GM21423 (cell line): ENCODE measurements around the gene NPLOC4.

Source experiments
- ATAC-seq: cut with Tn5 transposase; IDR thresholded peaks from one replicate; pipeline ENCODE4 v1.9.1; 2021; ENCODE audit warnings: mild to moderate bottlenecking, moderate library complexity; ENCODE audit not compliant: unreplicated experiment

NPLOC4 gene

DNA sequence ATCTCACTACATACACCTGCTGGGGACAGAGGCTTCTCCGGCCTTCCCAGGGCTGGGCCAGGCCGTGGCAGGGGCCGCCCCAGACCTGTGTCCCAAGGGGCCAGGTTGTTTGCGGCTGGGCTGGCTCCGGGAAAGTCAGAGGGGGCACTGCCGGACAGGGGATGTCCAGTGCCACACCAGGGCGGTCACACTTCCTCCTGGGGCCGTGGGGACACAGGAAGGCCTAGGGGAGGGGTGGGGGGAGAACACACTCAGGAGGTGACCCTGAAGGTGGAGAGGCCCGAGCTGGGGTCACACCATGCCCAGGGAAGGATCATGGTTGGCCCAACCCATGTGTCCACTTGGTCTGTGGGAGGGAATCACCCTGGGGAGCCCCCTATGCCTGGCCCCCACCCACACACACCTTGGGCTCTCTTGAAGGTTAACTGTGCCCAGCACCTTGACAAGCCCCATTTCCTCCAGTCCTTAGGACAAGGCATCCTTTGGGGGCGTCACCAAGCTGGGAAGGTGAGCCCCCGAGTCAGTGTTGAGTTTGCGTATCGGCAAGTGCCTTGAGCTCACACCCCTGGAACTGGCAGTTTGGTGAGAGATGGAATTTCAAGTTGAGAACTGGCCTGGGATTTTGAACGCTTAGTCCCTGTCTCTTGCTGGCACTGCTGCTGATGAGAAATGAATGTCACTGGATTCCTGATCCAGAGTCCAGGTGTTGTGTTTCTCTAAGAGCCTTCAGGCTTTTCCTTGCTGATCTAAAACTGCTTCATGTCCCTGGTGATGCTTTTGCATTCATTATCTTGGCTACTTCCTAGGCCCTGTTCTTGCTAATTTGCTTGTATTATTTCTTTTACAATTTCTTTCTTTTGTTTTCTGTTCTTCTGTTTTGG lies 116.7 kb downstream of the NPLOC4 start:
- ATAC-seq: no peak

DNA sequence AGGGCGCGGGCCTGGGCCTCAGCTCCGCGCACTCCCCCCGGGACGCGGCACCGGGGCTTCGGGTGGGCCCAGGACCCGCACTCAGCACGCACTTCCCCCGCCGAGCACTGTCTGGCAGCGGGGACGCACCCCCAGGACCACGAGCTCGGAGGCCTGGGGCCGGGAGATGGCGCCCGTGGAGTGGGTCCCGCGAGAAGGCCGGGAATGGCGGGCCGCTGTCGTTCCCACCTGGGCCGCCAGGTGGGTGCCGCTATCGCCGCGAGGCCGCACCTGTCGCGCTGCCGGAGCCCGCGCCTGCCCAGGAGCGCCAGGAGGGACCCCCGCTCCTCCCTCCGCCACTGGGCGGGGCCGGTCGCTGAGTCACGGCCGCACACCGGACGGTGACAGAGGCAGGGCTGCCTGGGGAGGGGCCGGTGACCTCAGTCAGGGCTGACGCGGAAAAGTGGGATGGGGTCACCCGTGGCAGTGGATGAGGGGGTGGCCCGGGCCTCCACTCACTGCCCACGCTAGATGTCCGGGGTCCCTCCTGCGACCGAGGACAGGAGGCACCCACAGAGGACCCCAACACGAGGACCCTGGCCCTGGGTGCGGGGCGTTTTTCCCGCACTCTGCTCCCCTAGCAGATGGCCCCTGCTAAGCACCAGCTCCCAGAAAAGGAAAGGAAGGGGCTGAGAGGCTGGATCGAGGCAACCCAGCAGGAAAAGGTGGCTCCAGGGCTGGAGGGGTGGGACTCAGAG lies 117.5 kb downstream of the NPLOC4 start:
- no peak for ATAC-seq

GRCh38 chr17:81518785-81519283 lies 118.1 kb downstream of the NPLOC4 start:
- ATAC-seq: no peak

- no peak for ATAC-seq
Observed at GRCh38 chr17:81518113-81518784, 118.7 kb downstream of the NPLOC4 start.

- no peak for ATAC-seq
Observed at GRCh38 chr17:81517339-81518112, 119.4 kb downstream of the NPLOC4 start.

DNA sequence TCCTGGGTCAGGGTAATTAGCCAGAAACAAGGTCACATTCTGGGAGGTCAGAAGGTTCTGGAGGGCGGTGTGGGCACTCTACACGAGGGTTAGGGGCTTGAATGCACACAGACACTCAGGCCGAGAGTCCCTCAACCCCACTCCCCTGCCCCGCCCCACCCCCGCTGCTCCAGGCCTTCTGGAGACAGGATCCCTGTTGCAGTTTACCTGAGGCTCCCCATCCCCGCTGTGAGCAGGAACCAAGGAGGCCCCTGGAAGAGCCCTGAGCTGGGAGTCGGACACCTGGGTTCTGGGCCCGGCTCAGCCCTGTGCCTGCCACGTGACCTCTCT lies 119.9 kb downstream of the NPLOC4 start:
- ATAC-seq: no peak

DNA sequence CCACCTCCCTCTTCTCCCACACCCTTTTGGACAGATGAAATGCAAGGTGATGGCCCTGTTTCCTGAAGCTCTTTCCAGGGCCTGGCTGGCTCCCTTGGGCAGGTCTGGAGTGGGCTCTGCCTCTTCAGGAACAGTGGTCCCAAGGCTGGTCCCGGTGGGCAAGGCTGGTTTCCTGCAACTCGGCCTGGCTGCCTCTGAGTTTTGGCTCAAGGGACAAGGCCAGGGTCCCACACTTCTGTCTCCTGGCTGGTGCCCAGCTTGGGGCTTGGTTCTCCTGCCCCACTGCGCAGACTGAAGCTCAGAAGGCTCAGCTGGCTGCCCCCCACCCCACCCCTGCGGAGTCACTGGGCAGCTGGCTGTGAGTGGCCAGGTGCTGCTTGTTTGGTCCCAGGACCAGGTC lies 120.5 kb downstream of the NPLOC4 start:
- ATAC-seq: no peak

DNA sequence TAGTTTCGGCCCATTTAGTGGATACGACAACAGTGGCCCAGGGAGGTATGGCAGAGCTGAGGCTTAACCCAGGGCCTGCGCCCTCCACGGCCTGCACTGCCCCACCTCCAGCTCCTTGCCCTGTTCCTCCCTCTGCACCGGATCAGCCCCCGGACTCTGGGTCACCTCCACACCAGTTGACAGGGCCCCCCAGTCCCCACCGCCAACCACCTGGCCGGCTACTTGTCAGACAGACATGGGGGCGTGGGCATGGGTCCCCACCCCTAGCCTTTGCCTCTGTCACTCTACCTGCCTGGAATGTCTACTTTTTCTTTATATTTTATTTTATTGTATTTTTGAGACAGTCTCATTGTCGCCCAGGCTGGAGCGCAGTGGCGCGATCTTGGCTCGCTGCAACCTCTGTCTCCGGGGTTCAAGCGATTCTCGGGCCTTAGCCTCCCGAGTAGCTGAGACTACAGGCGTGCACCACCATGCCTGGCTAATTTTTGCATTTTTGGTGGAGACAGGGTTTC lies 121.3 kb downstream of the NPLOC4 start:
- ATAC-seq: no peak

GRCh38 chr17:81514739-81515529 lies 122.0 kb downstream of the NPLOC4 start:
- peak; percentile 19 for ATAC-seq

- ATAC-seq: no peak
Observed at GRCh38 chr17:81514489-81514738, 122.5 kb downstream of the NPLOC4 start.

DNA sequence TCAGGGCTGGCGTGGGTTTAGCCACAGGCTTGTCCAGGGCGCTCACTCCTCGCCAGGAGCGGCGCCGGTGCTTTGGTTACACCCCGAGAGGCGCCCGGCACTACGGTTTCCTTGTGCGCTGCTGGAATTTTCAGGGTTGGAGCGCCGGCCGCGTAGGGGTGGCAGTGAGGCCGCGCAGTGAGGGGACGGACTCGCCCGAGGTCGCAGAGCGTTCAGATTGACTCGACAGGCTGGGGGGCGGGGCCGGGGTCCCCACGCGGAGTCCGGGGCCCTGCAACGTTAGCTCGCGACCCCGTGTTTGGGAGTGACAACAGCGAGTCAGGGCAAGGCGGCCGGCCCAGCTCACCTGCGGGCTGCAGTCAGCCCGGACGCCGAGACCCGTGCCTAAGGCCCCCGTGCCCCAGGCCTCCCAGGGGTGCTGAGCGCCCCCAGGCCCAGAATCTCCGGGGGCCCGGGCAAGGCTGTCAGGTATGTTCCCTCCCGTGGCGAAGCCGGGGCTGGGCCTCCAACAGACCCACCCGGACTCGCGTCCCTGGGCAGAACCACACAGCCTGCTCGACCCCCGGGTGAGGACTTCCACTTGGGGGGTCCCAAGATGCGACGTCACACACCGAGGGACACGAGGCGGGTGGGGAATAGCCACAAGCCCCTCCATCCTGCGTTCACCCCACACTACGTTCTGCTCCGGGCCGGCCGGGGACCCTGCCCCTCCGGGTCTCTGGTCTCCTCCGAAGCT lies 123.0 kb downstream of the NPLOC4 start:
- ATAC-seq: peak; percentile 0

DNA sequence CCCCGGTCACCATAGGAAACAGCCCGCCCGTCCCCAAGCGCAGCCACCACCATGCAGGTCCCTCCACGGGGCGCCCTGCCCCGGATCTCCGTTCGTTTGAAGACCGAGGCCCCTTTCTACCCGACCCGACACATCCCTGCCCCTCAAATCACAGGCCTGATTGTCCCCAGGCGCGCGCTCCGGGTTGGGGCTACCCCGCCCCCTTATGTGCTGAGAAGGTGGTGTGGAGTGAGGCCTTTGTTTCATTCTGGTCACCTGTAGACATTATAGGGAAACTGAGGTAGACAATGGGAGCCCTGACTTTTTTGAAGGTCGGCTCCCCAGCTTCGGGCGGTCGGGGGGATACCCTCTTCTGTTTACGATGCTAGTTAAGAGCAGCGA lies 123.5 kb downstream of the NPLOC4 start:
- peak; percentile 3 for ATAC-seq

GRCh38 chr17:81512562-81513371 lies 124.1 kb downstream of the NPLOC4 start, which contains the start of gene ACTG1:
Gene ACTG1 (minus strand): TSS chr17:81512799. CDS start chr17:81512354, 445 bp downstream.
- ATAC-seq: peak; percentile 38

- no peak for ATAC-seq
Observed at GRCh38 chr17:81511804-81512561, 124.9 kb downstream of the NPLOC4 start.

DNA sequence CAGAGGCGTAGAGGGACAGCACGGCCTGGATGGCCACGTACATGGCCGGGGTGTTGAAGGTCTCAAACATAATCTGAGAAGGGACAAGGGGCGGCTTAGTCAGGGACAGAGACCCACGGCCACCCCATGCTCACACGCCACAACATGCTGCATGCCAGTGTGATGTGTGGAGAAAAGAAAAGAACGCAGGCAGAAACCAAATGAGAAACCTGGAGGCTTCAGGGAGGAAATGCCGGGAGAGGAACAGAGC lies 125.4 kb downstream of the NPLOC4 start:
- no peak for ATAC-seq

- no peak for ATAC-seq
Observed at GRCh38 chr17:81510785-81511553, 125.9 kb downstream of the NPLOC4 start.
